Esophagus (tissue), 2 donors: ENCODE results near the gene NT5E. TPM values are rescaled to one million over a fixed set of nuclear protein-coding genes. Genes with fewer than 3 reads are reported as not detected.

Experiments used
- polyA plus RNA-seq, 2 donors: library from polyadenylated mRNA; stranded (reverse); fragments of 200-250 nt; gene quantifications; one replicate each; pipeline ENCODE4 v1.2.3, GENCODE V29; 2013
- donor health status: healthy with polysubstance abuse.
- donor health status: Bipolar disorder and iron deficiency.

Gene NT5E
- polyA plus RNA-seq, 2 donors, result 0.51 to 1.3 TPM

Other genes starting within 250 kb of the NT5E start
- 10 to 100 TPM; 26.2 to 47.7 TPM for gene SNX14, start 143.8 kb downstream of the NT5E start, polyA plus RNA-seq
- 10 to 100 TPM; 34.2 to 56.3 TPM for gene SYNCRIP, start 192.8 kb downstream of the NT5E start, polyA plus RNA-seq